ENCODE data around the gene RPP21. TPM values are rescaled to one million over a fixed set of nuclear protein-coding genes. Genes with fewer than 3 reads are reported as not detected.
A peak's percentile ranks its signal among the peaks of the same experiment; 100 is the strongest.

Gene RPP21
- total and polyA plus RNA-seq, 2 of the 8 experiments (the other 6 are each of a cell fraction or from before 2014, with no cell fraction given), result 63.0 to 219 TPM

DNA sequence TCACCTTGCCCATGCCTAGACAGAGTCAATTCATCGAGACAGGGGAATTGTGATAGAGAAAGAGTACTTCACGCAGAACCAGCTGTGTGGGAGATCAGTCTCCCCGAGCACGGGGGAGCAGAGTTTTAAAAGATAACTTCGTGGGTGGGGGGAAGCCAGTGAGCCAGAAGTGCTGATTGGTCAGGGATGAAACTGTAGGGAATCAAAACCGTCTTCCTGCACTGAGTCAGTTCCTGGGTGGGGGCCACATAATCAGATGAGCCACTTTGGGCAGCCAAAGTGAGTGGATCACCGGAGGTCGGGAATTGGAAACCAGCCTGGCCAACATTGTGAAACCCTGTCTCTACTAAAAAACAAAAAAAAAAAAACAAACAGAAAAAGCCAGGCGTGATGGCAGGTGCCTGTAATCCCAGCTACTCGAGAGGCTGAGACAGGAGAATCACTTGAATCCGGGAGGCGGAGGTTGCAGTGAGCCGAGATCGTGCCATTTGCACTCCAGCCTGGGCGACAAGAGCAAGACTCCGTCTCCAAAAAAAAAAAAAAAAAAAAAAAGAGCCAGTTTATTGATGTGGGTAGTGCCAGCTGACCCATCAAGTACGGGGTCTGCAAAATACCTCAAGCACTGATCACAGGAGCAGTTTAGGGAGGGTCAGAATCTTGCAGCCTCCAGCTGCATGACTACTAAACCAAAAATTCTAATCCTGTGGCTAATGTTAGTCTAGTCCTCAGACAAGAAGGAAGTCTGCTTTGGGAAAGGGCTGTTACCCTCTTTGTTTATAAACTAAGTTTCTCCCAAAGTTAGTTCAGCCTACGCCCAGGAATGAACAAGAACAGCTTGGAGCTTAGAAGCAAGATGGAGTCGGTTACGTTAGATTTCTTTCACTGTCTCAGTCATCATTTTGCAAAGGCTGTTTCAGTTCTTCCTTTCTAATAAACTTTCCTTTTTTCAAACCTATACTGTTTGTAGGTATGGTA lies 22.1 kb upstream of the RPP21 start:
- H2AK5ac ChIP-seq (ENCODE audit: low read depth, low read length), result peak overlapping the region; percentile 17; the same call in 1 of the 2 replicates
- no peak overlapping the region for H2BK120ac ChIP-seq (replicated peaks; ENCODE audit: low read depth, low read length)
- H2AFZ ChIP-seq (ENCODE audit: low read length), result no peak overlapping the region
- peaks cover 6 to 30% (median 23%) of the 10 kb centered on the region in 4 experiments for H3K4me1 ChIP-seq (replicated peaks in 1 of 4; ENCODE audit: control insufficient read depth in 3 of 4, insufficient read depth in 4 of 4, low read length in 3 of 4)
- no peak overlapping the region for H2BK15ac ChIP-seq (ENCODE audit: low read length)
- H2BK20ac ChIP-seq (ENCODE audit: low read length), result peak overlapping the region; percentile 44; the same call in 1 of the 2 replicates
- H3K23ac ChIP-seq (ENCODE audit: insufficient read length), result no peak overlapping the region
- no peak for TF ChIP-seq RXRA (IDR thresholded peaks at IDR 0.05; ENCODE audit: insufficient read depth, low read depth, low read length)
- DNase-seq (ENCODE audit: low read depth in 1 of 2, low spot score in 2 of 2) (no peak), FAIRE-seq (no peak)
- H4K8ac ChIP-seq (ENCODE audit: extremely low read depth, insufficient read depth, low read length), result peak overlapping the region; percentile 82; the same call in 1 of the 2 replicates
- peaks cover 5 to 8% of the 10 kb centered on the region in 2 experiments for H4K20me1 ChIP-seq (replicated peaks in 1 of 2; ENCODE audit: control insufficient read depth in 1 of 2, insufficient read depth in 2 of 2, low read length in 2 of 2)
- H3K18ac ChIP-seq (ENCODE audit: extremely low read depth, low read length), result peak overlapping the region; percentile 65; the same call in 1 of the 2 replicates
- peaks cover 16 to 87% of the 10 kb centered on the region in 2 experiments; a peak in 3 of 4 replicates for H3K79me2 ChIP-seq (ENCODE audit: control insufficient read depth in 1 of 2, insufficient read depth in 2 of 2, low read length in 2 of 2)
- WGBS, 2 experiments (ENCODE audit: extremely low coverage in 1 of 2, insufficient coverage in 1 of 2, insufficient read length in 1 of 2, insufficient replicate concordance in 2 of 2, low coverage in 1 of 2, low lambda C conversion rate in 2 of 2, missing lambda C conversion rate in 1 of 2), result 77% methylated on average over 18 of the region's 20 CpGs; no CpG with 5 or more reads in 1 of the 2 experiments
- H3K56ac ChIP-seq (replicated peaks; ENCODE audit: insufficient read length, low read depth, low read length), result no peak overlapping the region
- peak overlapping the region; percentile 81; the same call in 1 of the 2 replicates for H2BK5ac ChIP-seq (ENCODE audit: low read depth, low read length)
- H3K4me3 ChIP-seq (ENCODE audit: extremely low read depth in 1 of 4, insufficient read depth in 2 of 4, low read depth in 3 of 4, low read length in 4 of 4), result peak overlapping the region in 1 of 4 experiments; percentile 48; a peak in 3 of 8 replicates
- peaks cover 4% of the 10 kb centered on the region; the same call in 1 of the 2 replicates for H3K23me2 ChIP-seq (ENCODE audit: low read depth, low read length)
- H3K27me3 ChIP-seq (replicated peaks in 1 of 4; ENCODE audit: control insufficient read depth in 3 of 4, extremely low read depth in 1 of 4, insufficient read depth in 3 of 4, low read length in 3 of 4), result no peaks in the 10 kb centered on the region
- H3K9me3 ChIP-seq (ENCODE audit: insufficient read depth in 2 of 2, low read depth in 1 of 2, low read length in 1 of 2), result no peaks in the 10 kb centered on the region
- peak overlapping the region; percentile 7 for H4K91ac ChIP-seq (replicated peaks; ENCODE audit: insufficient read length, low read length)
- no peak overlapping the region for H3K14ac ChIP-seq (ENCODE audit: insufficient read length)
- H3K4me2 ChIP-seq (ENCODE audit: insufficient read depth in 1 of 2, low read depth in 2 of 2, low read length in 2 of 2), result peak overlapping the region; percentile 55 to 62
- peak overlapping the region; percentile 60 for H3K27ac ChIP-seq (ENCODE audit: low read depth, low read length)
- peak overlapping the region; percentile 98 for H2BK12ac ChIP-seq (ENCODE audit: low read depth, low read length)
- no peaks in the 10 kb centered on the region for H3K36me3 ChIP-seq (ENCODE audit: control insufficient read depth in 2 of 4, insufficient read depth in 4 of 4, low read length in 3 of 4)
- H3K4ac ChIP-seq (replicated peaks; ENCODE audit: insufficient read length, low read depth, low read length), result no peak overlapping the region
- ChIA-PET CTCF (ENCODE audit: partially characterized antibody) (interaction anchor here (0.7 to 2.3 kb wide), 2 partner anchors 104 to 109 kb away, joined by 4 to 5 read pairs; no protein-coding TSS in a partner anchor), POLR2A (ENCODE audit: partially characterized antibody) (interaction anchor here (0.6 to 6.3 kb wide), 7 partner anchors 9 to 114 kb away, joined by 3 to 92 read pairs (median 3); no protein-coding TSS in a partner anchor)
- H4K5ac ChIP-seq (ENCODE audit: insufficient read length, low read depth, low read length), result no peak overlapping the region
- H3K79me1 ChIP-seq (ENCODE audit: low read depth, low read length), result peaks cover 5% of the 10 kb centered on the region; the same call in 1 of the 2 replicates
- no peak overlapping the region for H3K9ac ChIP-seq (replicated peaks in 1 of 4; ENCODE audit: extremely low read depth in 1 of 4, low read depth in 3 of 4, low read length in 3 of 4)

All from H1 (cell line).